ENCODE measurements around the gene KLRD1.

DNA sequence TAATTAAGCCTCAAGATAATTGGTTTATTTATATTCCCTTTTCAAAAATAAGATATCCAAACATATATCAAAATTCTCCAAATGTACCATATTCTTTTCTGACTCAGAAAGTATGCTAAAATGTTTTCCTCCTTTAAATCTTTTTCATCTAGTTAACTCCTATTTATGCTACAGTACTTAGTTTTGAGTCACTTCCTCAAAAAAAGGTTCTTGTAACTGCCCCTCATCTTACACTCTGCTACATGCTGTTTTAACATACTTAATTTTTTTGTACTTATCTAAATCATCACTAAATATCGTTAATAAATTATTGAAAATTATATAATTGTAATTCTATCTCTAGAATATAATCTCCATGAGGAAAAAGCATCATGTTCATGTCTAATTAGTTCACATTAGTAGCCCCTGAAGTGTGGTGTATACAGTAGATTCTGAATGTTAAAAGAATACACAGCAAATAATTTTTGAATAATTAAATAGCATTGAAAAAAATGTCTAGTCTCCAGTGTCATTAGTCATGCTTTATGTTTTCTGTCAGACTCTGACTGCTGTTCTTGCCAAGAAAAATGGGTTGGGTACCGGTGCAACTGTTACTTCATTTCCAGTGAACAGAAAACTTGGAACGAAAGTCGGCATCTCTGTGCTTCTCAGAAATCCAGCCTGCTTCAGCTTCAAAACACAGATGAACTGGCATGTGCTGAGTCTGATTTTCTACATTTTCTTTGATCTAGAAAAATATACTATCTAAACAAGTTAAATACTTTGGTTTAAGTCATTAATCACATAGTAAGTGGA is 3.5 kb downstream of the KLRD1 start:
- TF ChIP-seq CTCF (IDR thresholded peaks at IDR 0.05) (no peak), POLR2A (IDR thresholded peaks at IDR 0.05) (no peak)
